HepG2 (cell line): ENCODE results near the gene NRSN2. TPM values are rescaled to one million over a fixed set of nuclear protein-coding genes. Genes with fewer than 3 reads are reported as not detected.

Experiments
- FOXM1 ChIP-seq: sonication (generic); formaldehyde crosslinking; IDR thresholded peaks from 2 replicates; pipeline ENCODE4 v1.5.0; 2020; ENCODE audit warnings: missing genetic modification reagents
- ISL2 ChIP-seq: sonication (generic); formaldehyde crosslinking; IDR thresholded peaks from 2 replicates; pipeline ENCODE4 v1.5.0; 2020; ENCODE audit warnings: missing genetic modification reagents
- STAG1 ChIP-seq: sonication (generic); formaldehyde crosslinking; IDR thresholded peaks from 2 replicates; pipeline ENCODE4 v1.4.0; 2020; ENCODE audit warnings: missing genetic modification reagents
- TOPORS ChIP-seq: sonication (generic); formaldehyde crosslinking; IDR thresholded peaks from 2 replicates; pipeline ENCODE4 v1.8.0; 2023; ENCODE audit warnings: mild to moderate bottlenecking, missing genetic modification reagents
- ZBTB7A ChIP-seq: sonication (generic); formaldehyde crosslinking; IDR thresholded peaks from 2 replicates; pipeline ENCODE4 v1.8.0; 2022; ENCODE audit warnings: mild to moderate bottlenecking, missing genetic modification reagents
- ZNF251 ChIP-seq: sonication (generic); formaldehyde crosslinking; IDR thresholded peaks from 2 replicates; pipeline ENCODE4 v1.9.0; 2021; ENCODE audit warnings: mild to moderate bottlenecking, missing genetic modification reagents
- ZNF772 ChIP-seq: sonication (generic); formaldehyde crosslinking; IDR thresholded peaks from 2 replicates; pipeline ENCODE4 v1.5.0; 2020; ENCODE audit warnings: mild to moderate bottlenecking, missing genetic modification reagents
- polyA plus RNA-seq, 8 experiments: library from polyadenylated mRNA; depleted of rRNA in 3 of 8; stranded (reverse) in 7 of 8; unstranded in 1 of 8; fragments of >200 nt; fragmentation: Illumina TruSeq in 4 of 8; extraction: Trizol in 4 of 8; gene quantifications; 2 replicates each; pipeline versions ENCODE4 v1.2.1 to v1.2.3, GENCODE V29; 2011 to 2016; ENCODE audit warnings: low read depth in 4 of 8, missing spikeins in 1 of 8, mixed read lengths in 1 of 8; ENCODE audit not compliant: insufficient read depth in 1 of 8
- total RNA-seq, 5 experiments: library from RNA; depleted of rRNA; stranded (reverse); fragments of >200 nt; fragmentation: Illumina TruSeq; extraction: Trizol; gene quantifications; 2 replicates each; pipeline ENCODE4 v1.2.3, GENCODE V29; 2016; ENCODE audit warnings: low read depth in 1 of 5
- TF ChIP-seq, protein P1 (sequence below): IDR thresholded peaks from 2 replicates; pipeline ENCODE4 v1.6.1; 2016; ENCODE audit warnings: low read depth, missing genetic modification reagents, missing compliant biosample characterization
- TF ChIP-seq, protein P2 (sequence below): sonication (generic); formaldehyde crosslinking; conservative IDR thresholded peaks from 2 replicates; pipeline ENCODE4 v1.8.0; 2022; ENCODE audit warnings: missing genetic modification reagents
- TF ChIP-seq, protein P3 (sequence below): sonication (generic); formaldehyde crosslinking; IDR thresholded peaks from 2 replicates; pipeline ENCODE4 v1.5.0; 2020; ENCODE audit warnings: missing genetic modification reagents
- TF ChIP-seq, protein P4 (sequence below): sonication (generic); formaldehyde crosslinking; IDR thresholded peaks from 2 replicates; pipeline ENCODE4 v1.8.1; 2023; ENCODE audit warnings: mild to moderate bottlenecking, missing genetic modification reagents
- TF ChIP-seq, protein P5 (sequence below): sonication (generic); formaldehyde crosslinking; IDR thresholded peaks from 2 replicates; pipeline ENCODE4 v1.9.0; 2022; ENCODE audit warnings: low read depth, missing genetic modification reagents
- TF ChIP-seq, protein P6 (sequence below): sonication (generic); formaldehyde crosslinking; IDR thresholded peaks from 2 replicates; pipeline ENCODE4 v1.4.0; 2020; ENCODE audit warnings: mild to moderate bottlenecking, missing genetic modification reagents

Gene NRSN2
- total and polyA plus RNA-seq, 2 of the 13 experiments (the other 11 are each of a cell fraction or from before 2014, with no cell fraction given): 32.3 to 49.4 TPM

DNA sequence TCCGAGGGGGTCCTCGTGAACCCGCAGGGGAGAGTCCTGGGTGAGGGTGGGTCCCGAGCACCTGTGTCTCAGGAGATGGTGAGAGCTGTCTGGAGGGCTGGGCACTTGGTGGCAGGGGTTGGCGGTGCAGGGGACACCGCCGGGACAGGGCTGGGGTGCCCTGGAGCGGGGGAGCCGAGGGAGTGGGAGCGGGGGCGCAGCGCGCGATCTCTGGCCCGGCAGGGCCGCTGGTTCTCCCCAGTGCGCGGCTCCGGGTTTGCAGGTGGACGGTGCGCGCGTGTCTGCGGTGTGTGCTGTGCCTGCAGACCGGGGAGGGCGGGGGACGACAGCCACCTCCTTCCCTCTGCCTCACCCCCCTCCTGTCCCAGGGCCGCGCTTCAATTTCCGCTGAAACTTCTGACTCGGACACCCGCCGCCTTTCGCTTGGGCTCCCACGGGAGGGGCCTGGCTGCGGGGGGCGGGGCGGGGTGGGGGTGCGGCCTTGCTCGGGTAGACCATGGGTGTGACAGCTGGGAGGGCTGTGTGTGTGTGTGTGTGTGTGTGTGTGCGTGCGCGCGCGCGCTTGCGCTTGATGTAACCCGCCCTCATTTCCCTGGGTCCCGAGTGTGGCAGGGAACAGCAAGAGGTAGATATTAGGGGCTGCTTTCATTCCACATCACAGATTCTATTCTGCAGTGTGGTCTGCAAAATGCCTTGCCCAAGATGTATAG lies 34.8 kb downstream of the NRSN2 start (continued):
- TF ChIP-seq, protein P1, sequence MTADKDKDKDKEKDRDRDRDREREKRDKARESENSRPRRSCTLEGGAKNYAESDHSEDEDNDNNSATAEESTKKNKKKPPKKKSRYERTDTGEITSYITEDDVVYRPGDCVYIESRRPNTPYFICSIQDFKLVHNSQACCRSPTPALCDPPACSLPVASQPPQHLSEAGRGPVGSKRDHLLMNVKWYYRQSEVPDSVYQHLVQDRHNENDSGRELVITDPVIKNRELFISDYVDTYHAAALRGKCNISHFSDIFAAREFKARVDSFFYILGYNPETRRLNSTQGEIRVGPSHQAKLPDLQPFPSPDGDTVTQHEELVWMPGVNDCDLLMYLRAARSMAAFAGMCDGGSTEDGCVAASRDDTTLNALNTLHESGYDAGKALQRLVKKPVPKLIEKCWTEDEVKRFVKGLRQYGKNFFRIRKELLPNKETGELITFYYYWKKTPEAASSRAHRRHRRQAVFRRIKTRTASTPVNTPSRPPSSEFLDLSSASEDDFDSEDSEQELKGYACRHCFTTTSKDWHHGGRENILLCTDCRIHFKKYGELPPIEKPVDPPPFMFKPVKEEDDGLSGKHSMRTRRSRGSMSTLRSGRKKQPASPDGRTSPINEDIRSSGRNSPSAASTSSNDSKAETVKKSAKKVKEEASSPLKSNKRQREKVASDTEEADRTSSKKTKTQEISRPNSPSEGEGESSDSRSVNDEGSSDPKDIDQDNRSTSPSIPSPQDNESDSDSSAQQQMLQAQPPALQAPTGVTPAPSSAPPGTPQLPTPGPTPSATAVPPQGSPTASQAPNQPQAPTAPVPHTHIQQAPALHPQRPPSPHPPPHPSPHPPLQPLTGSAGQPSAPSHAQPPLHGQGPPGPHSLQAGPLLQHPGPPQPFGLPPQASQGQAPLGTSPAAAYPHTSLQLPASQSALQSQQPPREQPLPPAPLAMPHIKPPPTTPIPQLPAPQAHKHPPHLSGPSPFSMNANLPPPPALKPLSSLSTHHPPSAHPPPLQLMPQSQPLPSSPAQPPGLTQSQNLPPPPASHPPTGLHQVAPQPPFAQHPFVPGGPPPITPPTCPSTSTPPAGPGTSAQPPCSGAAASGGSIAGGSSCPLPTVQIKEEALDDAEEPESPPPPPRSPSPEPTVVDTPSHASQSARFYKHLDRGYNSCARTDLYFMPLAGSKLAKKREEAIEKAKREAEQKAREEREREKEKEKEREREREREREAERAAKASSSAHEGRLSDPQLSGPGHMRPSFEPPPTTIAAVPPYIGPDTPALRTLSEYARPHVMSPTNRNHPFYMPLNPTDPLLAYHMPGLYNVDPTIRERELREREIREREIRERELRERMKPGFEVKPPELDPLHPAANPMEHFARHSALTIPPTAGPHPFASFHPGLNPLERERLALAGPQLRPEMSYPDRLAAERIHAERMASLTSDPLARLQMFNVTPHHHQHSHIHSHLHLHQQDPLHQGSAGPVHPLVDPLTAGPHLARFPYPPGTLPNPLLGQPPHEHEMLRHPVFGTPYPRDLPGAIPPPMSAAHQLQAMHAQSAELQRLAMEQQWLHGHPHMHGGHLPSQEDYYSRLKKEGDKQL: peak; percentile 30; the same call in 1 of the 2 replicates
- peak; percentile 82; the same call in 1 of the 2 replicates for TF ChIP-seq FOXM1
- no peak; the same call in none of the 2 replicates for TF ChIP-seq ZBTB7A (CRISPR knock-in tag)
- no peak for TF ChIP-seq ZNF251 (CRISPR knock-in tag)
- TF ChIP-seq, protein P2, sequence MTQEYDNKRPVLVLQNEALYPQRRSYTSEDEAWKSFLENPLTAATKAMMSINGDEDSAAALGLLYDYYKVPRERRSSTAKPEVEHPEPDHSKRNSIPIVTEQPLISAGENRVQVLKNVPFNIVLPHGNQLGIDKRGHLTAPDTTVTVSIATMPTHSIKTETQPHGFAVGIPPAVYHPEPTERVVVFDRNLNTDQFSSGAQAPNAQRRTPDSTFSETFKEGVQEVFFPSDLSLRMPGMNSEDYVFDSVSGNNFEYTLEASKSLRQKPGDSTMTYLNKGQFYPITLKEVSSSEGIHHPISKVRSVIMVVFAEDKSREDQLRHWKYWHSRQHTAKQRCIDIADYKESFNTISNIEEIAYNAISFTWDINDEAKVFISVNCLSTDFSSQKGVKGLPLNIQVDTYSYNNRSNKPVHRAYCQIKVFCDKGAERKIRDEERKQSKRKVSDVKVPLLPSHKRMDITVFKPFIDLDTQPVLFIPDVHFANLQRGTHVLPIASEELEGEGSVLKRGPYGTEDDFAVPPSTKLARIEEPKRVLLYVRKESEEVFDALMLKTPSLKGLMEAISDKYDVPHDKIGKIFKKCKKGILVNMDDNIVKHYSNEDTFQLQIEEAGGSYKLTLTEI: no peak
- TF ChIP-seq, protein P3, sequence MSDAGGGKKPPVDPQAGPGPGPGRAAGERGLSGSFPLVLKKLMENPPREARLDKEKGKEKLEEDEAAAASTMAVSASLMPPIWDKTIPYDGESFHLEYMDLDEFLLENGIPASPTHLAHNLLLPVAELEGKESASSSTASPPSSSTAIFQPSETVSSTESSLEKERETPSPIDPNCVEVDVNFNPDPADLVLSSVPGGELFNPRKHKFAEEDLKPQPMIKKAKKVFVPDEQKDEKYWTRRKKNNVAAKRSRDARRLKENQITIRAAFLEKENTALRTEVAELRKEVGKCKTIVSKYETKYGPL: no peak
- peak; percentile 36; the same call in 1 of the 2 replicates for TF ChIP-seq ZNF772
- peak; percentile 19; the same call in 1 of the 2 replicates for TF ChIP-seq TOPORS
- peak; percentile 5; the same call in 1 of the 2 replicates for TF ChIP-seq STAG1
- TF ChIP-seq, protein P4, sequence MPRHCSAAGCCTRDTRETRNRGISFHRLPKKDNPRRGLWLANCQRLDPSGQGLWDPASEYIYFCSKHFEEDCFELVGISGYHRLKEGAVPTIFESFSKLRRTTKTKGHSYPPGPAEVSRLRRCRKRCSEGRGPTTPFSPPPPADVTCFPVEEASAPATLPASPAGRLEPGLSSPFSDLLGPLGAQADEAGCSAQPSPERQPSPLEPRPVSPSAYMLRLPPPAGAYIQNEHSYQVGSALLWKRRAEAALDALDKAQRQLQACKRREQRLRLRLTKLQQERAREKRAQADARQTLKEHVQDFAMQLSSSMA (CRISPR knock-in tag): peak; percentile 88; the same call in 1 of the 2 replicates
- TF ChIP-seq, protein P5, sequence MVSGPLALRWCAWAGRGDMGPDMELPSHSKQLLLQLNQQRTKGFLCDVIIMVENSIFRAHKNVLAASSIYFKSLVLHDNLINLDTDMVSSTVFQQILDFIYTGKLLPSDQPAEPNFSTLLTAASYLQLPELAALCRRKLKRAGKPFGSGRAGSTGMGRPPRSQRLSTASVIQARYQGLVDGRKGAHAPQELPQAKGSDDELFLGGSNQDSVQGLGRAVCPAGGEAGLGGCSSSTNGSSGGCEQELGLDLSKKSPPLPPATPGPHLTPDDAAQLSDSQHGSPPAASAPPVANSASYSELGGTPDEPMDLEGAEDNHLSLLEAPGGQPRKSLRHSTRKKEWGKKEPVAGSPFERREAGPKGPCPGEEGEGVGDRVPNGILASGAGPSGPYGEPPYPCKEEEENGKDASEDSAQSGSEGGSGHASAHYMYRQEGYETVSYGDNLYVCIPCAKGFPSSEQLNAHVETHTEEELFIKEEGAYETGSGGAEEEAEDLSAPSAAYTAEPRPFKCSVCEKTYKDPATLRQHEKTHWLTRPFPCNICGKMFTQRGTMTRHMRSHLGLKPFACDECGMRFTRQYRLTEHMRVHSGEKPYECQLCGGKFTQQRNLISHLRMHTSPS (CRISPR knock-in tag): peak; percentile 55; the same call in 1 of the 2 replicates
- TF ChIP-seq ISL2: no peak; the same call in 1 of the 2 replicates
- TF ChIP-seq, protein P6, sequence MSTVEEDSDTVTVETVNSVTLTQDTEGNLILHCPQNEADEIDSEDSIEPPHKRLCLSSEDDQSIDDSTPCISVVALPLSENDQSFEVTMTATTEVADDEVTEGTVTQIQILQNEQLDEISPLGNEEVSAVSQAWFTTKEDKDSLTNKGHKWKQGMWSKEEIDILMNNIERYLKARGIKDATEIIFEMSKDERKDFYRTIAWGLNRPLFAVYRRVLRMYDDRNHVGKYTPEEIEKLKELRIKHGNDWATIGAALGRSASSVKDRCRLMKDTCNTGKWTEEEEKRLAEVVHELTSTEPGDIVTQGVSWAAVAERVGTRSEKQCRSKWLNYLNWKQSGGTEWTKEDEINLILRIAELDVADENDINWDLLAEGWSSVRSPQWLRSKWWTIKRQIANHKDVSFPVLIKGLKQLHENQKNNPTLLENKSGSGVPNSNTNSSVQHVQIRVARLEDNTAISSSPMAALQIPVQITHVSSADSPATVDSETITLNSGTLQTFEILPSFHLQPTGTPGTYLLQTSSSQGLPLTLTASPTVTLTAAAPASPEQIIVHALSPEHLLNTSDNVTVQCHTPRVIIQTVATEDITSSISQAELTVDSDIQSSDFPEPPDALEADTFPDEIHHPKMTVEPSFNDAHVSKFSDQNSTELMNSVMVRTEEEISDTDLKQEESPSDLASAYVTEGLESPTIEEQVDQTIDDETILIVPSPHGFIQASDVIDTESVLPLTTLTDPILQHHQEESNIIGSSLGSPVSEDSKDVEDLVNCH (CRISPR knock-in tag): no peak
